GM21717 (cell line): ENCODE measurements around the gene CFAP119.
A peak's percentile ranks its signal among the peaks of the same experiment; 100 is the strongest.
"Not testable (repeated sequence)": the region's sequence is repeated elsewhere in the genome, so short reads cannot be mapped to it uniquely, and the experiment has no call there.

Source experiments
- ATAC-seq: cut with Tn5 transposase; IDR thresholded peaks from one replicate; pipeline ENCODE4 v1.9.1; 2021; ENCODE audit warnings: mild to moderate bottlenecking, moderate library complexity; ENCODE audit not compliant: unreplicated experiment

Gene CFAP119

DNA sequence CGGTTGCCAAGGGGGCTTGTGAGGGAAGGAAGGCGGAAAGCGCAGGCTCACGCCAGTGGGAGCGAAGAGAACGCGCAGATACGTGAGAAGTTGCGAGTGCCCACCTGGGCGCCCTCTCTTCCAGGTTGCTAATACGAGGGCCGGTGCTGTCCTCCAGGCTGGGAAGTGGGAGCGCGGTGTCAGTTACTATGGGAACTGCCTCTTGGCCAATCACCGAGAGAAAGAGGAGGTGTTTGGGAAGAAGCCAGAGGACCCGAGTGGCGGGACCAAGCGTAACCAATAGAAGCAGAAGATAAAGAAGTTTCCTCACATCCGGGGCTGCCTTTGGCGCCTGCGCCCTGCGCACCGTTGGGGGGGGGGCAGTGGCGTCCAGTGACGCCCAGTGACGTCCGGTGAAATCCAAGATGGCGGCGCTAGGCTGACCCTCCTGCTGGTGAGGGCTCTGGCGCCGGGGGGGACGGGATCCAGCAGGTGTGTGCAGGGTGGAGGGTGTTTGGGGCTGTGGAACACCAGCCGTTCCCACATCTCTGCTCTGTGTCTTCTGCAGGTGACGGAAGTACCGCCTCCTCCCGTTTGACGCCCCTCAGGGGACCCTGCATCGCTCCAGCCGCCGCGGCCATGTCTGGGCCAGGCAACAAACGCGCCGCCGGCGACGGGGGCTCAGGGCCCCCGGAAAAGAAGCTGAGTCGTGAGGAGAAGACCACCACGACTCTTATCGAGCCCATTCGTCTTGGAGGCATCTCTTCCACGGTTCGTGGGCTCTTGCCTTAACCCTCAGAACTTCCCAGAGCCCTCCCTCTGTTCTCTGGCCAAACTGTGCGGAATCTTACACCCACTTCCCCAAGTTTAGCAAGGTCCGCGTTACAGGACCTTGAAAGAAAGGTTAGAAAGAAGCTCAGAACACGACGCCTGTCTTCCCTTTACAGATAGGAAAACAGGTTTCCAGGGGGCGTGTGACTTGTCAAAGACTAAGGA is at the start of gene CFAP119, which contains the start of gene RNF40:
Gene CFAP119, minus strand, starts transcription at position 135 of the 975 bp plus-strand sequence. CDS start 314 bp downstream, outside the sequence.
Gene RNF40, plus strand, starts transcription at position 395 of the 975 bp plus-strand sequence. Its CDS starts 224 bp downstream, at position 619.
- peak; percentile 71 for ATAC-seq

DNA sequence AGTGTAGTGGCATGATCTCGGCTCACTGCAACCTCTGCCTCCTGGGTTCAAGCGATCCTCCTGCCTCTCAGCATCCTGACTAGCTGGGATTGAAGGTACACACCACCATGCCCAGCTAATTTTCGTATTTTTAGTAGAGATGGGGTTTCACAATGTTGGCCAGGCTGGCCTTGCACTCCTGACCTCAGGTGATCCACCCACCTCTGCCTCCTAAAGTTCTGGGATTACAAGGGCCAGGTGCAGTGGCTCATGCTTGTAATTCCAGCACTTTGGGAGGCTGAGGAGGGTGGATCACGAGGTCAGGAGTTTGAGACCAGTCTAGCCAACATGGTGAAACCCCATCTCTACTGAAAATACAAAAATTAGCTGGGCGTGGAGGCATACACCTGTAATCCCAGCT is 47.8 kb upstream of the CFAP119 start:
- ATAC-seq, result not testable (repeated sequence)

DNA sequence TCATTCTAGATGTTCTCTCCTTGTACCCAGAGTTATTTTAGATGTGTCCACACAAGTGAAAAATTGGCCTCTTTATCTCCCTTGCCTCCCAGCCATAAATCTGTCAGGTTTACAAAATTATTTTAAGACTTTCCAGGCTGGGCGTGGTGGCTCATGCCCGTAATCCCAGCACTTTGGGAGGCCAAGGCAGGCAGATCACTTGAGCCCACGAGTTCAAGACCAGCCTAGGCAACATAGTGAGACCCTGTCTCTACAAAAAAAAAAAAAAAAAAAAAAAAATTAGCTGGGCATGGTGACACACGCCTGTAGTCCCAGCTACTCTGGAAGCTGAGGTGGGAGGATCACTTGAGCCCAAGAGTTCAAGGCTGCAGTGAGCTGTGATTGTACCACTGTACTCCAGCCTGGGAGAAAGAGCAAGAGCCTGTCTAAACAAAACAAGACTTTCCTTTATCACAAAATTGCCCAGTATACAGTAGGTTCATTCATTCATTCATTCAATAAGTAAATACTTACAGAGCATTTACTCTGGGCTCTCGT is 47.1 kb upstream of the CFAP119 start:
- ATAC-seq, result not testable (repeated sequence)

DNA sequence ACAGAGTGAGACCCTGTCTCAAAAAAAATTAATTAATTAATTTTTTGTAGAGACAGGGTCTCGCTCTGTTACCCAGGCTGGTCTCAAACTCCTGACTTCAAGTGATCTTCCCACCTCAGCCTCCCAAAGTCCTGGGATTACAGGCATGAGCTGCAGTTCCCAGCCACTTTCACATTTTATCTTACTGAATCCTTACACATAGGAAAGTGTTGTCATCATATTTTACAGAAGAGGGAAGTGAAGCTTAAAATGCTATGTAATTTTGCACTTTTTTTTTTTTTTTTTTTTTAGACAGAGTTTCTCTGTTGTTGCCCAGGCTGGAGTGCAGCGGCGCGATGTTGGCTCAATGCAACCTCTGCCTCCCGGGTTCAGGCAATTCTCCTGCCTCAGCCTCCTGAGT is 46.3 kb upstream of the CFAP119 start:
- no peak for ATAC-seq

DNA sequence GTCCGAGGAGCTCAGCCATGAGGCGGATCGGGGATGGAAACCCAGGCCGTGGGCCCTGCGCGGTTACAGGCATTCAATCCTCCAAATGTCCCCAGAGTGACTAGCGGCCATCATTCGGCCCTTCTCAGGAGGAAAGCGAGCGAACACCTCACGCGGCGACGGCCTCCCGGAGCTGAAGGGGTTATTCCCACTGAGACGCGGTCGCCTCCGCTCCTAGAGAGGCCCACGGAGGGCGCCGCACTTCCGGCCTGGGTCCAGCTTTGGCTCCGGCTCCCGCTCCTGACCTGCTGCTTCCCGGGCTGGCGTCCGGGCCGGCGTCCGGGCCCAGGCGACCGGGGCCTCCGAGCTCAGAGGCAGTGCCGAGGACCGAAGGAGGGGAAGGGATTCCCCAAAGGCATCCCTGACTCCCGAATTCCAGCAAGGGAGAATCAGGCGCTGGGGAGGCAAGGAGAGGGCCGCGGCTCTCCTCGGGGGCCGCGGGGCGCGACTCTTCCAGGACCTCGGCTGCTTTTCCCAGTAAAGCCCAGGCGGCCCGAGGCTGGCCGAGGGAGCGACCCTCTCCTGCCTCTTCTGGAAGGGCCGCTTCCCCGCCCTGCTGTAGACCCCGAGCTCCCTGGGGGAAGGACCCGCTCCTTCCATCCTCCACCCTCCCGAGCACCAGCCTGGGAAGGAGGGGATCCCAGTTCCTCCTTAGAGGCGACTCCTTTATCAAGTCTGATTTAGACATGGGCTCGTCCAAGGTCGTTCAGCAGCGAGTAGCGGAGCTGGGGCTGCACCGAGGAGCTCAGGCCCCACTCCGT is 43.7 kb upstream of the CFAP119 start:
- ATAC-seq, result no peak

DNA sequence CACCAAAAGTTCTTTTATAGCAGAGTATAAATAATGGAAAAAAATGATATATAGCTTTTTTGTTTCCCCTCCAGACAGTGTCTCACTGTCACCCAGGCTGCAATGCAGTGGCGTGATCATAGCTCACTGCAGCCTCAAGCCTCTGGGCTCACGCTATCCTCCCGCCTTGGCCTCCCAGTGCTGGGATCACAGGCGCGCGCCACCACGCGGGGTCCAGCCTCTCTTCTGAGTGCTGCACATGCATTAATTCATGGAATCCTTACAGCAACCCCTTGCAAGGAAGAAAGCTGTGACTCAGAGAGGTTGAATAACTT is 43.2 kb upstream of the CFAP119 start:
- ATAC-seq, result no peak

DNA sequence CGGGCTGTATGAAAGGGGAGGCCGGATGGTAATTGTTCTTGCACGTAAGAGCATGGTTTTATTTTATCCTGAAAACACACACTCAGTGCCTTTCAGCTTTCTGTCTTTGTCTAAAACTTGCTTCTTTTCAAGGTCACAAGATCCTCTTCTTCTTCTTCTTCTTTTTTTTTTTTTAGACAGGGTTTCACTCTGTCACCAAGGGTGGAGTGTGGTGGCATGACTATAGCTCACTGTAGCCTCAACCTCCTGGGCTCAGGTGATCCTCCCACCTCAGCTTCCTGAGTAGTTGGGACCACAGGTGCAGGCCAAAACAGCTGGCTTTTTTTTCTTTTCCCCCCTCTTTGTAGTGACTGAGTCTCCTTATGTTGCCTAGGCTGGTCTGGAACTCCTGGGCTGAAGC is 41.1 kb upstream of the CFAP119 start:
- ATAC-seq, result no peak

DNA sequence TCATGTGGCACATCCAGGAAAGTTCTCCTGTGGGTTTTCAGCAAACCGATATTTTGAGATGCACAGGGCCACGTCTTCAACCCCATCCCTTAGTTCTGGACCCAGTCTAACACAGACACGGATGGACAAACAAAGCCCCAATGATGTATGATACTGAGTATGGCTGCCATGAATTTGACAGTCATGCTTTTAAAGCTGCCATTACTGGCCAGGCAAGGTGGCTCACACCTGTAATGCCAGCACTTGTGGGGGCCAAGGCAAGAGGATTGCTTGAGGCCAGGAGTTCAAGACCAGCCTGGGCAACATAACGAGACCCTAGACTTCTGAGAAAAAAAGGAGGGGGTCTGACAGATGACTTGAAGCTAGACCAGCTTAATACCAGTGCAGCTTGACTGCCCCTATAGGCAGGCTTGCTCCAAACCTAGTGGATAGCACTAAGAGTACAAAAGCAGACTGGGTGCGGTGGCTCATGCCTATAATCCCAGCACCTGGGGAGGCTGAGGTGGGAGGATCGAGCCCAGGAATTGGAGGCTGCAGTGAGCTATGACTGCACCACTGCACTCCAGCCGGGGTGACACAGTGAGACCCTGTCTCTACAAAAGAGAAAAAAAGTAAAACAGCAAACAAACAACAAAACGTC is 35.9 kb upstream of the CFAP119 start:
- ATAC-seq, result no peak

DNA sequence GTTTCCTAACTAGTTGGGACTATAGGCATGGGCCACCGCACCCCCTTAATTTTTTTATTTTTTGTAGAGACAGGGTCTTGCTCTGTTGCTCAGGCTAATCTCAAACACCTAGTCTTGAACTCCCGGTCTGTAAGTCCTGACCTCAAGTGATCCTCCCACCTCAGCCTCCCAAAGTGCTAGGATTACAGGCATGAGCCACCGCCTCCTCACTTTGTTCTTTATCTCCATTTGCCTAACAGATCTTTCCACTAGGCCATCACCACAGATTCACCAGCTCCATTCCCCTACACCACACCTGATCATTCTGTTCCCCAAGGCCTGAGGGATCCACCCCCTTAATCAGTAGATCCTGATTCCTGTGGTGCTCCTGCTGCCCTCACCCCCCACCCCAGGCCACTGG is 32.8 kb upstream of the CFAP119 start:
- no peak for ATAC-seq

DNA sequence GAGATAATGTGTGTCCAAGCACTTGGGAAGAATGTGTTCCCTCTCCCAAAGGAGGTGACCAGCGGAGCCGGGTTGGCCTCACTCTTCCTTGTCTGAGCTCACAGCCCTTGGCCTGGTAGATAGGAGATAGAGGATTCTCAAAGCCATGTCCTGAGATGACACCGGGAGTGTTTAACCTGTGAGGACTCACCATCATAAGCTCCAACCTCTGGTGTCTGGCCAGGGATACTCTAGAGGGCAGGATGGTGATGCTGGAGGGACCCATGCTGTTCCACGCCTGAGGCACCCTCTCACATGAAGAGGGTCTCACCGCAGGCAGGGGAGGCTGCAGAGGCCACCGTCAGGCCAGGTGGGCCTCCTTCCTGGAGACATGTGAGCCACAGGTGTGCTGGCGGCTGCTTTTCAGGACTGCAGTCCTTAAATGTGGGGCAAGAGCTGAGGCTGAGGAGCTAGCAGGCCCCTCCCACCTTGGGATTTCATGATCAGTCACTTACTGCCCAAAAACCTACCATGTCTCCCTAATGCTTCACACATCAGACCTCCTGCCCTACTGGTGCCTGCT is 31.7 kb upstream of the CFAP119 start:
- no peak for ATAC-seq

DNA sequence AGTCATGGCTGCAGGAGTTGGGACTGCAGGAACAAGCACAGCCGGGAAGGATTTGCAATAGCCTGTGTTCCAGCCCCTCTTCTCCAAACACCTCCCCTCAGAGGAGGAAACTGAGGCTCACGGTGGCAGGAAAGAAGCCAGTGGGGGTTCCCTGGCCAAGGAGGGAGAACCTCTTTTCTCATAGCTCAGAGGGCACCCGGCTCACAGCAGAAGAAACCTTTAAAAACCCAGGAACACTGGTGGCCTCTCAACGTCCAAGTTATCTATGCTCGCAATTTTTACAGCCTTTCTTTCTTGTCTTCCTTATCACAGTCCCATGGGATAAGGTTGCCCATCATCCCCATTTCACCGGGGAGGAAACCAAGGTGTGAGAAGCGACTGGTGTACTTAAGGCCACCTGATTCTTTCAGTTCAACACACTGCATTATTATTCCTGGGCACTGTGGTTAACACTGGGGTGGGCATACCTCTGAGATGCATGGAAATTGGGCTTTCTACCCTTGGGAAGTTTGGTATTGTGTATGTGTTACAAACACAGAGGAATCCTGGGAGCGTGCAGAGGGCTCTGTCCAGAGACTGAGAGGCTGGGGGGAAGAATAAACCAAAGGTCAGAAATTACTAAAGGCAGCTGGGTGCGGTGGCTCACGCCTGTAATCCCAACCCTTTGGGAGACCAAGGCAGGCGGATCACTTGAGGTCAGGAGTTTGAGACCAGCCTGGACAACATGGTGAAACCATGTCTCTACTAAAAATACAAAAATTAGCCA is 25.9 kb upstream of the CFAP119 start:
- no peak for ATAC-seq

DNA sequence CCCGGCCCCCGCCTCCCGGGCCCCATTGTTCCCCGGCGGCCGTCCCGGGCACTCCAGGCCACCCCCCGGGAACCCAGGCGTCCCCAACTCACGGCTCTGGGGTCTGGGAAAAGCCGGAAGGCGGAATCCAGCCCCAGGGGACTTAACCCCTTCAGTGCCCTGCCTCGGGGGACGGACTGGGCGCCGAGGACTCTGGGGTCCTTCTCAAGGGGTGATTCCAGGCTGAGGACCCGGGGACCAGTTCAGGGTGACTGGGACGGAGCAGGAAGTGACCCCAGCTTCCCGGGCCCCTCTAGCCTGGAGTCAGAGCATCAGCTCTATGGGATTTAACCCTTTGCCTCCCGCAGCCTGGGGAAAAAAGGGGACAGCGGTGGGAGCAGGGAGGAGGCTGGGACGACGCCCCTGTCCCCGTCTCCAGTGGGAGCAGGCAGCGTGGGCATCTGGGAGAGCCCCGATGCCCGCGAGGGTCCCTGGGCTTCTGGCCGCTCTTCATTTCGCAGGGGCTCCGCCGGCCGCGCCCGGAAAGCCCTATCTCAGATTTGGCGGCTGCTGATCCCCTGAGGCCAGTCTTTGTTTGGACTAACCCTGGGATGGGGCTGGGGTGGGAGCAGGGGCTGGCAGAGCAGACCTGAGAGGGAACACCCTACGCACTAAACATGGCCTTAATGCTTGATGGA is 25.2 kb upstream of the CFAP119 start, which contains the start of gene ZNF629:
Gene ZNF629, minus strand, starts transcription at position 270 of the 677 bp plus-strand sequence. CDS start 2,723 bp downstream, outside the sequence.
- no peak for ATAC-seq

DNA sequence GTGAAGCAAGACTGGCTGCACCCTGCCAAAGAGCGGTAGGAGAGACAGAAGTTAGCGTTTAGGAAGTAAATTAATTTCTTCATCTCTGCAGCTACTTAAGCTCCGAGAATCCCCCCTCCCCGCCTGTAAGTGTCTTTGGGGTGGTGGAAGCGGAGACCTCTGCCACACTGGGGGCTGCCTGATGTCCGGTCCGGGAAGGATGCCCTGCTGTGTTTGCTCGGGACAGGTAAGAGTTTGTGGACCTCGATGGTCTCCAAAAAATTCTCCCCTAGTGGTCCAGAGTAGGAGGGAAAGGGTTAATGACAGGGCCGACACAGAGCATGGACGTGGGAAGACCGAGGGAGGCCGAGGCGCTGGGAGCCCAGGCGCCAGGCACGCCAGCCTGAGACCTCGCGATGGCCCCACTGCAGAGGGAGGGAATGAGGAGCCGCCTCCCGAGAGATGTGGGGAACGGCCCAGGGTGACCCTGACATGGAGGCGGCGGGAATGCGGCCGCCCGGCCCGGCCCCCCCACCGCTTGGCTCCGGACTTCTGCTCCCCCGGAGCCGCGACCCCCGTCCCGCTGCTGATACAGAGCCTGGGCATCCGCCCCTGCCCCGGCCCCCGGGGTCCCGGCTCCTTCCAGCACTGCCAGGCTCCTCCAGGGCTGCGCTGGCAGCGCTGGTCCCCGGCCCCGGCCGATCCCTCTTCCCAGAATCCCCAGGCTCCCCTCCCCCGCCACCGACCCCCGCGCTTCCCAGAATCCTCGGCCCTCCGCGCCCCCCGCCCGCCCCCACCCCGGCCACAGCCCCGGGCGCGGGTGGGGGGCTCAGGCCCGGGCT is 24.5 kb upstream of the CFAP119 start:
- no peak for ATAC-seq

DNA sequence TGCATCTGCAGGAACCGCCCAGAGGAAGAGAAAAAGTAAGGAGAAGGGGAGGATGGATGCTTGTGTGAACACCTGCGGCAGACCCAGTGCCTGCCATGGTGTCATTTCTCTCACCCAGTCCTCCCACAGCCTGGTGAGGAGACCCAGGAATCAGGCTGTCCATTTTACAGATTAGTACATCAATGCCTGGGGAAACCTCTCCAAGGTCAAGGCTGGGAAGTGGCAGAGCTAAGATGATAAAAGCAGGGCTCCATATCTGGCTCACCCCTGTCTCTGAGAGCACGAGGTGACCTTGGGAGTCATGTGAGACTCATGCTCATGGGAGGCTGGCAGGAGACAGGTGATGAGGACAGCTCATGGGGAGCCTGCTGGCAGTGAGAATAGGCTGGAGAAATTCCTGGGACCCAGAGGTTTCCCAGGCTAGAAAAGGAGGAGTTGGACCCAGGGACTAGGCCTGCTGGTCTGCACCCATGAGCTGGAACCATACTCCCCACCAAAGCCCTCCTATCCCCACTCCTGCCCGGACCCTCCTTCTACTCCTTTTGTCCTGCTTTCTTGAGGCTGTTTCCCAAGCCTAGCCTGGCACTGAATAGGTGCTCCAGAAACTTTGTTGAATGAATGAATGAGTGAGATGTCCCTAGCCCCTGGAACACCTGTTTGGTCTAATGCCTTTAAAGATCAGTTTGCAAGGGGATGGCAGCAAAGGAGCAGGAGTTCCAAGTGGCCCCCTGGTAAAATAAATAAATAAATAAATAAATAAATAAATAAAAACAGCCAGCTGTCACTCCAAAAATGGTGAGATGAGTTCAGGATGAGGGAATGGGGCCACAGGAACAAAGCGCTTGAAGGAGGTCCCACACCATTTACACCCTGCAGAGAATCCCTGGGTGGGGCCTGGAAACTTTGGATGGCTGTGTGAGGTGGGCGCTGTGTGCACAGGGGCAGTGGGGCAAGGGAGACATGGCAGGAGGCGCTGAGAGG is 23.6 kb upstream of the CFAP119 start:
- no peak for ATAC-seq

DNA sequence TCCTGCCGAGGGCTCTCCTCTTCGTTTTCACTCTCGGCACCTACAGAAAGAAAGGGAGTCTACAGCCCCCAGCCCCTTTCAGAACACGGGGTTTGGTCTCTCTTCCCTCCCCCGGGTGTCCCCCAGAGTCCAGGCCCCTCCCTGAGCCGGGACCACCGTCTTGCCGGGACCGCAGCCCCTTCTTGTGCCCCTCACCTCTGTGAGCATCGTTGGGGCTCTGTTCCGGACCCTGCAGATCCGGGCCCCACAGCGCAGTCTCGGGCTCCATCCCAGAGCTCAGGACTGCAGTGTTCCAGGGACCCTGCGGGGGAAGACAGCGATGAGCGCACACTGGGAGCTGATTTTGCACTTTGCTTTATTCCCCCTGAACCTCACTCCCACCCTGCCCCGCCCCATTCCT is 22.4 kb upstream of the CFAP119 start:
- ATAC-seq, result no peak

DNA sequence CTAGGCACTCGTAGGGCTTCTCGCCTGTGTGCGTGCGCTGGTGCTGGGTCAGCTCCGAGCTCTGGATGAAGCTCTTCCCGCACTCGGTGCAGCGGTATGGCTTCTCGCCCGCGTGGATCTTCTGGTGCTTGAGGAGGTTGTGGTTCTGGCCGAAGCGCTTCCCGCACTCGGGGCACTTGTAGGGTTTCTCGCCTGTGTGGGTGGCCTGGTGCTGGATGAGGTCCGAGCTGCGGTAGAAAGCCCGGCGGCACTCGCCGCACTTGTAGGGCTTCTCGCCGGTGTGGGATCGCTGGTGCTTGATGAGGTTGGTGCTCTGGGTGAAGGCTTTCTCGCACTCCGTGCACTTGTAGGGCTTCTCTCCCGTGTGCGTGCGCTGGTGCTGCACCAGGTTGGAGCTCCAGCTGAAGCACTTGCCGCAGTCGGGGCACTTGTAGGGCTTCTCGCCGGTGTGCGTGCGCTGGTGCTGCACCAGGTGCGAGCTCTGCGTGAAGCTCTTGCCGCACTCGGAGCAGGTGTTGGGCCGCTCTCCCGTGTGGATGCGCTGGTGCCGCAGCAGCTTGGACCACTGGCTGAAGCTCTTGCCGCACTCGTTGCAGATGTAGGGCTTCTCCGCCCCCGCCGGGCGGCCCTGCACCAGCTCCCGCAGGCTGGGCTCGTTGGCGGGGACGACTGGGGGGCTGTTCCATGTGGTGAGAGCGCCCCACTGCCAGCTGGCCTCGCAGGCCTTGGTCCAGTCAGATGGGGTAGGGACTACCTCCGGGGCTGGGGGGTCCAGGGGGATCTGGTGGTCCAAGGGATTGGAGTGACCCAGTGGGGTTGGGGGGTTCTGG is 21.6 kb upstream of the CFAP119 start:
- ATAC-seq, result no peak
